NCI-H774 (cell line): ENCODE data around the gene ITFG2.

Experiments
- DNase-seq: peaks from one replicate; lab custom pipeline; 2025; lab: John Stamatoyannopoulos, UW

ITFG2 gene

GRCh38 chr12:2832550-2833127 lies 20.2 kb downstream of the ITFG2 start:
- DNase-seq: no peak

GRCh38 chr12:2833327-2833726 lies 20.9 kb downstream of the ITFG2 start:
- DNase-seq: no peak

GRCh38 chr12:2833810-2834209 lies 21.3 kb downstream of the ITFG2 start:
- no peak for DNase-seq

DNA sequence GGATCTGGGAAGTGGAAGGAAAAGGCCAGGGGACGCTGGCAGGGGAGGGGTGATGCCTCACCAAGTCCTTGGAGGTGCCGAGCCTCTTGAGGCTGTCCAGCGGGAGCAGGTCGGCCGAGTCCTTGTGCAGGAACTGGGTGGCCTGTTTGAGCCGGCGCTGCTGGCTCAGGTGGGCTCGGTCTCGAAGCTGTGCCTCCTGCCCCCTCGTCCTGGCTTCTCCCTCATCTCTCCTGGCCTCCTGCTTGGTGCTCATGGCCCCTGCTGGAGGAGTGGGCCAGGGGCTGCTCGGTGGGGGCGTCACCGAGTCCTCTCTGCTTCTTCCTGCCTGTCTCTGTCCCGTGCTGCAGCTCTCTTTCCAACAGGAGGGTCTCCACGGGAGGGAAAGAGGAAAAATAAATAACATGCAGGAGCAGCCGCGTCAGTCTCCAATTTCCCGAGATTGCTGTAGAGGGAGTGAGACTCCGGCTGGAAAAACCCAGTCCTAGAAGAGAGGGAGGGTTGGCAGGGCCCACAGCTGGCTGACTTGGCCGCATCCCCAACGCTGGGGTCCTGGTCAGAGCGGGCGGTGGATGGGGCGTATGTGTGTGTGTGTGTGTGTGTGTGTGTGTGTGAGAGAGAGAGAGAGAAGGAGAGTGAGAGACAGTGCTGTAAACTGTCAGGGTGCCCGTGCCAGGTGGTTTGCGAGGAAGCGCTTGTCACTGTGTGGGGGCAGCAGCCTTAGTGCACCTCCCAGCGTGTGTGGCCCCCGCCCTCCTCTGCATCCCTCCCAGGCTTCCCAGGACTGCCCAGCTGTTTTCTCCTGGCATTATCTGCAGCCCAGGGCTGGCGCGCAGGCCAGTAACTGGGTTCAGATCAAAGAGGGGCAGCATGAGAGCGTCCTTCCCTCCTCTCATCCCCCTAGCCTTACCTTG lies 22.4 kb downstream of the ITFG2 start, which contains the start of gene NRIP2:
NRIP2 (minus strand) TSS at position 455 of the 911 bp plus-strand sequence; CDS start at position 403, 52 bp downstream.
- no peak for DNase-seq

DNA sequence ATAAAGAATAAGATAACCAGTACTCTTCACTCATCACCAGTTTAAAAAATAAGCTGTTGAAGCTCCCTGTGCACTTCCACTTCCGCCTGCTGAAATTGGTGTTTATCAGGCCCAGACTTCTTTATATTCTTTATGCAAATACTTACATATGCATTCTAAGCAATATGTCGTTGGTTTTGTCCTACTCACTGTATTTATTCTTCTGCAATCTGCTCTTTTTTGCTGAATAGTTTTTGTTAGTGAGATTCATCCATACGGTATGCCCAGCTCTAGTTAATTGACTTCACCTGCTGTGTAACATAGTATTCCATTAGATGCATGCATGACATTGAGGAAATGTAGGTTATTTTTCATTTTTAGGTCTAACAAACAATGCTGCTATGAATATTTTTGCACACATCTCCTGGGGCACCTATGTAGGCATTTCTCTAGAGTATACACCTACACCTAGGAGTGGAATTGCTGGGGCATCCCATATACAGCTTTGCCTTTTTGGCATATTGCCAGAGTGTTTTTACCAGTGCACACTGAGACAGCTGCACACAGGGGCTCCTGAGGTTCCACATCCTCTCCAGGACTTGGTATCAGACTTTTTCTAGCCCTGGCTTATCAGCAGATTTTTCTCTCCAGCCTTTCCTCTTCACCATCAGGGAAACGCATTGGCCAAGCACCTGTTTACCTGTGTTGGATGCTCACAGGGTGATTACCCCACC lies 23.4 kb downstream of the ITFG2 start:
- DNase-seq: no peak

DNA sequence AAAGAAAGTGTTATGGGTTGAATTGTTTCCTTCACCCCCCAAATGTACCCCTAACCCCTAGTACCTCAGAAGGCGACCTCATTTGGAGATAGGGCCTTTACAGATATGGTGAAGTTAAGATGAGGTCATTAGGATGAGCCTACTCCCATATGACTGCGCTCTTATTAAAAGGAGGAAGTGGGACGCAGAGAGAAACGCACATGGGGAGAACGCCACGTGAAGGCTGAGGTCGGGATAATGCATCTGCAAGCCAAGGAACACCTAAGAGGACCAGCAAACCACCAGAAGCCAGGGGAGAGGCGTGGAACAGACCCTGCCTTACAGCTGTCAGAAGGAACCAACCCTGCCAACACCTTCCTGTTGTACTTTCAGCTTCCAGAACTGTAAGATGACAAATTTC lies 24.1 kb downstream of the ITFG2 start:
- no peak for DNase-seq

DNA sequence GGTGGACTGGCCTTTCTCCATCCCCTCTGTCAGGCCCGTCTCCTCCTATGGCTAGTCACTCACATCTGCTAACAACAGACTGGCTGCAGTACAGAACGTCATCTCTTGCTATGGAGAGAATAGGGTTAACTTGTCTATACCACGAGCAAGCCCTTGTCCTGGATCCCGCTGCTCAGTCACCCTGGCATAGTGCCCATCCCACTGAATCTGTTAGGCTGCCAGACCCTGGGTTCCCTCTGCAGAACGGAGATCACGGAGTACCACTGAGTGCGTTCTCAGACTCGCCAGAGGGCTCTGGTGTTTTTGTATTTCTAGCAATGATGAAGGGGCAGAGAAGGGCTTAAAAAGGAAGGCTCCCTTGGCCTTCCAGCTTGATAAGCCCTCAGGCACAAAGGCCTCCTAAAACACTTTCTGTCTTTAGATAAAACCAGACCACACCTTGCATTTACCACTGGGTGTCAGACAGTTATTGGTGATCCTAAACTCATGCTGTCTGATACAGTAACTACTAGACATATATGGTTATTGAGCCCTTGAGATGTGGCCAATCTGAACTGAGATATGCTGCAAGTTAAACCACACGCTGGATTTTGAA lies 28.7 kb downstream of the ITFG2 start:
- DNase-seq: no peak

DNA sequence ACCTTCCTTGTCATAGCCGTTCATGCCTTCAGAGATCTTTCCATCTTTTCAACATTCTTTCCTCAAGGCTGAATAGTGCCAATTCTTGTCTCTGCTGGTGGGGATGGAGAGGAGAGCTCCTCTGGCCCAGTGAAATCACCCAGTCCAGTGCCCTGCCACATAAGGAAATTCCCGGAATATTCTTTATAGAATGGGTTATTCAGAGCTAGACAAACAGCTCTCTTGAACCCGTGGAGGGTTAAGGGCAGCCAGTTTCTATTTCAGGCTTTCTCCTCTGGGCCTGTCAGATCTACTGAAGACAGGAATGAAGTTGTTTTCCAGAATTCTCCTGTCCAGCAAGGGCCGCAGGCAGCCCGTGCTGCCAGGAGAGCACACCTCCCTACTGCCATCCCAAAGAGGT lies 30.5 kb downstream of the ITFG2 start:
- no peak for DNase-seq

DNA sequence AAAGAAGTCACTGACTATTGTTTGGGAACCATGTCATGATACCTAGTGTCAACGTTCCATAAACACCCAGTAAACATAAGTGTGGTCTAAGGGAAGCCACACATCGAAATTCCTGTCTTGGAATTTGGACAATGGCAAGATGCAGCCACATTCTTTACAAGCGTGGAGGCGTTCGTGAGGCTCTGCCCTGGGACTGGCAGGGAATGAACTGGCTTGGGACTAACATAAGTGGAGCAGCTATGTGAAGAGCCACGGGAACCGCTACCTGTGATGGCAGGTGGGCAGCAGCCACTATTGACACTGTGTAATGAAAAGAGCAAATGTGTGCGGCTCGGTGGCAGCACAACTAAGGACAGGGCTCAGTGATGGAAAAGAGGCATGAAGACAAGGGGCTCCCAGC lies 32.3 kb downstream of the ITFG2 start:
- no peak for DNase-seq

GRCh38 chr12:2845280-2845679 lies 32.8 kb downstream of the ITFG2 start:
- DNase-seq: no peak

- DNase-seq: no peak
Observed at GRCh38 chr12:2851931-2852330, 39.5 kb downstream of the ITFG2 start.

DNA sequence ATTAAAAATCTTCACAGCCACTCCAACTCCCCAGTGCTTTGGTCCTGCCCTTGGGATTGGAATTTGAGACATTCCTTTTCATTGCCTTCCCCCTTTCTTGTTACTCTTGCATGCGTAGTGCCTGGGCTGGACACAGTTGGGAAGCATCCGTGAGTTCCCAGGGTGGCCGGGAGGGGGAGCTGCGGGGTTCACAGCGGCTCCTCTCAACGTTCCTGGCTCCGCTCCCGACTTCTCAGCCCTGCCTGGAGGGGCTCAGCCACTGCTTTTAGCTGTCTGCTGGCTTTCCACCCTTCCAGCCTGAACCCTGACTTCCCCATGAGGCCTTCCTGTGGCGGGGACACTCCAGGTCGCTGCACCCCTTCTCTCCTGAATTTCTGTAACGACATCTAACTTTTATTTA lies 41.2 kb downstream of the ITFG2 start:
- DNase-seq: peak; percentile 62

GRCh38 chr12:2854669-2855453 lies 42.4 kb downstream of the ITFG2 start:
- no peak for DNase-seq

DNA sequence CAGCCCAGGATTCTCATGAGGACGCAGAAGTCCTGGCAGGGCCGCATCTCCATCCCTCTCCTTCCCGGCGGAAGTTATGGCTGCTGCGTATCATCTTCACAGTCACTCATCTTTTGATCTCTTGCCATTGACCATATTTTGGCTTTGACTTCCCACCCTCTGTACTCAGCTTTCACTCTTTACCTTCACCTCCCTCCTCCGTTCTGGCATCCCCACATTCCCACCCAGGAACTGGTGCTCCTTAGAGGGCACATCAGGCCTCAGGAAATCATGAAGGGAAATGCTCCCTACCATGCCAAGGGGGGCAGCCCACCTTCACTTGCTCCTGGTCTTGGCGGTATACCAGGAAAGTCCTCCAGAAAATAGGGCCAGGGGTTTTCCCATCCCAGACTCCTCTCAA lies 43.1 kb downstream of the ITFG2 start:
- DNase-seq: no peak

DNA sequence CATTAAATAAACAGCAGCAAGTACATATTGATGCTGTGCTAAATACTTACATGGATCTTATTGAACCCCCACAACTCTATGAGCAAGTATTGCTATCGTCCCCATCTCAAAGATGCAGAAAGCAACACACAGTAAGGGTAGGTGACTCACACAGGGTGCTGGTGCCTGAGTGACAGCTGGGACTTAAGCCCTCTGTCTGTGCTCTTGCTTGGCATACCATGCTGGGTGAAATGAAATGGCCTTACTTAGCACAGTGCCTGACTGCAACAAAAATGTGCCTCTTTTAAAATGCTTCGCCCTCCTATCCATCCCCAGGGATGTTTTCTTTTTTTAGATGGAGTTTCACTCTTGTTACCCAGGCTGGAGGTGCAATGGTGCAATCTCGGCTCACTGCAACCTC lies 43.6 kb downstream of the ITFG2 start:
- DNase-seq: no peak

DNA sequence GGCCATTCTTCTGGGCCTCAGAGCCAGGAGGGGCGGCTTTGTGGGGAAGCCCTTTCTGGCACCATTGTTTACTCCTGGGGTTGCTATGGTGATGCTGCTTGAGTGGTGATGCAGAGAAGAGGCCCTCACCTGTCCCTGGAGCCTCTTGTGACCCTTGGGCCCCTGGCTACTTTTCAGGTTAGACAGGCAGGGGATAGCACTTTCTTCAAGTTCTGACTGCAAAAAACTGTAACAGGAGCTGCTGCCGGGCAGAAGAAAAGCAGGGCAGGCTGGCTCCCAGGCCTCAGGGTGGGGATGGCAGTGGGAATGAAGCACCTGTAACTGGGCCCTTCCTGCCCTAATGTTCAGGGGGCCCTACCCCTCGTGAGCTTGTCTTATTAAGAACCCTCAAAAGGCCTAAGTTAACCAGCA lies 44.6 kb downstream of the ITFG2 start, which contains the start of gene TEX52:
TEX52 (minus strand) TSS at position 19 of the 411 bp plus-strand sequence; CDS start at position 6, 13 bp downstream.
- peak; percentile 51 for DNase-seq

DNA sequence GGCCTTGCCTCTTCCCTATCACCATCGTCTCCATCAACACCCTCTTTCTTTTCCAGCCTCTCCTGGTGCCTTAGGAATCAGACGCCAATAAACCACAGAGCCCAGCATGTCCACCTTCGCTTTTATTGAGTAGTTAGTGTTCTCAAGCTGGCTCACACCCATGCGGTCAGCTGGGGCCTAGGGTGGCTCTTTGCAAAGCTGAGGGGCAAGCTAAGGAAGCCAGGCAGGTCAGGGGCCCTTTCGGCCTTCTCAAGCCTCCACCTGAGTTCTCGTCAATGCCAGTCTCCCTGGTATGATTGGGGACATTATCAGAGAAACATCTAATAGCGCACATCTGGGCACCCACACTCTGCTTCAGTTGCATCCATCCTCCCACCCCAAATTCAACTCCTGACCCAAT lies 45.1 kb downstream of the ITFG2 start:
- DNase-seq: no peak

DNA sequence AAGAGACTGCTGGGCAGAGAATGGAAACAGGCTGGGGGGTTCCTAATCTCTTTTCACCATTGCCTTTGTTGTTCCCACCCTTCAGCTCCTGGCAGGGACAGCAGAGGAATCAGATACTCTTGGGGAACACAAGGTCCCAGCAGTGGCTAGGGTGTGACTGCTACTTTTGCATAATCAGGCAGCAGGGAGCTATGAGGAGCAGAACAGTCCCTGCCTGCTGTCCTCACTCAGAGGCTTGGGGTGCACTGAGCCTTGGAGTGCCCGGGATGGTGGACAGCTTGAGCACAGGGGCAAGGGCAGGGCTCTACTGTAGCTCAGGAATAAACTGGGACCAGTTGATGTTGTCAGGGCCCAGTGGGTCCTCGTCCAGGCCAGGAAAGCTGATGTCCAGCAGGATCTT lies 45.9 kb downstream of the ITFG2 start:
- DNase-seq: no peak

DNA sequence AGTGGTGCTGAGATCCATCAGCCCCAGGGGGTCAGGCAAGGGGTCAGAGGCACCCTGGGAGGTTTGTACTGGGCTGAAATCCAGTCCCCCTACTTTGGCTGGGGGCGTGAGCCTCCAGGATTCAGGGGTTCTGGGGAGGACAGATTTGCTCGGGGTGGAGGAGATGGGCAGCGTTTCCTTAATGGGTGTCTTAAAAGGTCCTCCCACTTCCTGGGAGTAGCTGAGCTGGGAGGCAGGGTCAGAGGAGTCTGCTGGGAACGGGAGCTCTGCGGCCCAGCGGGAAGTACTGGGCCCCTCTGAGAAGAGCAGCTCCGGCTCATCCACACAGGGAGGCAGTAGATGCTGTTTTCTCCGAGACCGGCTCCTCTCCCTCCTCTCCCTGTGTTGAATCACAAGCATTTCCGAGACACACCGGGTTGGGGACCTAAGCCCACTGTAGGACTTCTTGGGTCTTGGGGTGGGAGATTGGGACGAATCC lies 46.5 kb downstream of the ITFG2 start:
- DNase-seq: no peak

DNA sequence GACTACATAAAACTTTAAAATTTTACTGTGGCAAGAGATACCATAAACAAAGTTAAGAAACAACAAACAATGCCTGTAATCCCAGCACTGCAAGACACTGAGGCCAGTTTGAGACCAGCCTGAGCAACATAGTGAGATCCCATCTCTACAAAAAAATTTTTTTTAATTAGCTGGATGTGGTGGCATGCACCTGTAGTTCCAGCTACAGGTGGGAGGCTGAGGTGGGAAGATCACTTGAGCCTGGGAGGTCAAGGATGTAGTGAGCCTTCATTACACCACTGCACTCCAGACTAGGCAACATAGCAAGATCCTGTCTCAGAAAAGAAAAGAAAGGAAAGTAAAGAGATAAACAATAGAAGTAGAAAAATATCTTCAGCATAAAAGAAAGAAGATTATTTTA lies 47.7 kb downstream of the ITFG2 start:
- no peak for DNase-seq

- no peak for DNase-seq
Observed at GRCh38 chr12:2862876-2863275, 50.4 kb downstream of the ITFG2 start.
